Retinal pigment epithelial cell (primary cell): Measurements from ENCODE around the gene CASQ2.
A peak's percentile ranks its signal among the peaks of the same experiment; 100 is the strongest.

Experiments used
- DNase-seq: peaks from one replicate; pipeline ENCODE4 v3.0.0-alpha.2; 2010; ENCODE audit warnings: low read depth
- H3K4me3 ChIP-seq: 2 replicates; pipeline ENCODE4 v1.5.1; 2011; ENCODE audit warnings: mild to moderate bottlenecking, low read length, control low read depth, moderate library complexity
- TF ChIP-seq, protein P1 (sequence below): conservative IDR thresholded peaks from 2 replicates; pipeline ENCODE4 v1.5.1; 2011; ENCODE audit warnings: low read depth, low read length, control low read depth, inconsistent platforms

The CASQ2 gene

GRCh38 chr1:115794976-115795639 is 26.6 kb upstream of the CASQ2 start:
- H3K4me3 ChIP-seq, result no peak overlapping the region
- TF ChIP-seq, protein P1, sequence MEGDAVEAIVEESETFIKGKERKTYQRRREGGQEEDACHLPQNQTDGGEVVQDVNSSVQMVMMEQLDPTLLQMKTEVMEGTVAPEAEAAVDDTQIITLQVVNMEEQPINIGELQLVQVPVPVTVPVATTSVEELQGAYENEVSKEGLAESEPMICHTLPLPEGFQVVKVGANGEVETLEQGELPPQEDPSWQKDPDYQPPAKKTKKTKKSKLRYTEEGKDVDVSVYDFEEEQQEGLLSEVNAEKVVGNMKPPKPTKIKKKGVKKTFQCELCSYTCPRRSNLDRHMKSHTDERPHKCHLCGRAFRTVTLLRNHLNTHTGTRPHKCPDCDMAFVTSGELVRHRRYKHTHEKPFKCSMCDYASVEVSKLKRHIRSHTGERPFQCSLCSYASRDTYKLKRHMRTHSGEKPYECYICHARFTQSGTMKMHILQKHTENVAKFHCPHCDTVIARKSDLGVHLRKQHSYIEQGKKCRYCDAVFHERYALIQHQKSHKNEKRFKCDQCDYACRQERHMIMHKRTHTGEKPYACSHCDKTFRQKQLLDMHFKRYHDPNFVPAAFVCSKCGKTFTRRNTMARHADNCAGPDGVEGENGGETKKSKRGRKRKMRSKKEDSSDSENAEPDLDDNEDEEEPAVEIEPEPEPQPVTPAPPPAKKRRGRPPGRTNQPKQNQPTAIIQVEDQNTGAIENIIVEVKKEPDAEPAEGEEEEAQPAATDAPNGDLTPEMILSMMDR, result no peak
- no peak for DNase-seq

DNA sequence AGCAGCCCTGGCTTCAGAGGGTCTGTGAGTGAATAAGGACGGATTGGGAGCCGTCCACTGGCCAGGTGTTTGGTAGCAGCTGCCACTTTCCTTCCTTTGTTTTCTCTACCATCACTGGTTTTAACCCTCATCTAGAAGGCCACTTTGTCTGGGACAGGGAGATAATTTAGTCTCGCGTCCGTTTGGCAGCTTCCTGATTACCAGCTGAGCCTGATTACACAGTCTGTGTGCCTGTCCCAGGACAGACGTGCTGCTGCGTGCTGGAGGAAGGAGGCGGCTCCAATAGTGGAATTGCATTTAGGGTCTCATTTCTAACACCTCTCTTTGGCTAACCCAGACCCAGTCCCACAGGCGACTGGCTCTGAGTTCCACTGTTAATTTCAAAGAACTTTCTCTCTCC is 24.6 kb upstream of the CASQ2 start:
- DNase-seq, result no peak
- TF ChIP-seq, protein P1, result no peak
- no peak overlapping the region for H3K4me3 ChIP-seq

DNA sequence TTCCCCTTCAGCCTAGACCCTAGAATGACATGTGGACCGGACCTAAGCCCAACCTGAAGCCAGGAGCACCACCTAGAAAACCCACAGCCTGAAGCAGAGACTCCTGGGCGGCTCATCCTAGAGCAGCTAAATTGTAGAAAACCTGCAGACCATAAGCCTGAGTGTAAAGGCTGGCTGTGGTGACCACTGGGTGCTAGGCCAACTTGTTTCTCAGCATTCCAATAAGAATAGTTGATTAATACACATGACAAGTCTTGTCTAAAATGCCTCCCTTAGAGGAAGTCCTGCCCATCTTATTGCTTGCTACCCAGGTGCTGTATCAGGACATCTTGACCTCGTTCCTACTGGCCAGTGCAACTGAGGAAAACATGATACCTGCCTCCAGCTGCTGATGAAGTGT is 23.3 kb upstream of the CASQ2 start:
- DNase-seq, result no peak
- no peak overlapping the region for H3K4me3 ChIP-seq
- TF ChIP-seq, protein P1, result no peak

- no peak for DNase-seq
- no peak overlapping the region for H3K4me3 ChIP-seq
- TF ChIP-seq, protein P1, result no peak
Measured at GRCh38 chr1:115790846-115791245, 22.3 kb upstream of the CASQ2 start.

DNA sequence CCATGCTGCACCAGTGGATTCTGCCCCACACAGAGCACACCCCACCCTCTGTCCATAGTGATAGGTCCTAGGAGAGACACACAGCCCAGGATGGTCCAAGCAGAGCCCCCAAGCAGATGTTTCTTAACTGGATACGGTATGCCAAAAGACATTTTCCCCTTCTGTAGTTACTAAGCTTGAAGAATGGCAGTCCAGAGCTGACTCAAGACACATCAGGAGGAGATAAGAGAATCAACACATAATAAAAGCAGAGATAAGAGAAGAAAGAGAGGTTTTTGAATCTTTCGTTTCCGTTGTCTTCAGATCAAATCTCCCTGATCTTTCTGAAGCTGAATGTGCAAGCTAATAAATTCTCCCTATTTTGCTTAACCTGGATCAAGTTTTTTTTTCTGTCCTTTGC is 21.8 kb upstream of the CASQ2 start:
- no peak overlapping the region for H3K4me3 ChIP-seq
- no peak for DNase-seq
- TF ChIP-seq, protein P1, result no peak

GRCh38 chr1:115783311-115783710 is 14.8 kb upstream of the CASQ2 start:
- peak; percentile 57 for DNase-seq
- no peak overlapping the region for H3K4me3 ChIP-seq
- TF ChIP-seq, protein P1, result no peak

GRCh38 chr1:115782571-115783281 is 14.2 kb upstream of the CASQ2 start:
- TF ChIP-seq, protein P1, result no peak
- no peak overlapping the region for H3K4me3 ChIP-seq
- DNase-seq, result peak; percentile 96
